Neural cell (in vitro differentiated cells): ENCODE data around the gene BCKDK. TPM values are rescaled to one million over a fixed set of nuclear protein-coding genes. Genes with fewer than 3 reads are reported as not detected.

ENCODE experiments used
- H2AFZ ChIP-seq: fragments of 200-600, 300-800 bp; sonication (generic), shearing (Covaris generic); 2 replicates; pipeline ENCODE4 v1.6.0; 2014; ENCODE audit warnings: low read depth, mild to moderate bottlenecking, antibody characterized with exemption, low read length, moderate library complexity
- H3F3A ChIP-seq: fragments of 200-600 bp; shearing (Covaris generic); 2 replicates; pipeline ENCODE4 v1.6.1; 2016; ENCODE audit warnings: mild to moderate bottlenecking, moderate library complexity, mixed read lengths, antibody characterized with exemption, low read length; ENCODE audit not compliant: insufficient read depth, poor library complexity, severe bottlenecking
- H3K27ac ChIP-seq: fragments of 200-600, 300-800 bp; sonication (generic), shearing (Covaris generic); 2 replicates; pipeline ENCODE4 v1.5.1; 2014; ENCODE audit warnings: mild to moderate bottlenecking, low read length, moderate library complexity
- H3K27me3 ChIP-seq: fragments of 300-800, 200-600 bp; sonication (generic), shearing (Covaris generic); 2 replicates; pipeline ENCODE4 v1.6.0; 2014; ENCODE audit warnings: mild to moderate bottlenecking, low read depth, low read length, moderate library complexity; ENCODE audit not compliant: insufficient read depth
- H3K36me3 ChIP-seq: fragments of 300-800, 200-600 bp; sonication (generic), shearing (Covaris generic); 2 replicates; pipeline ENCODE4 v1.5.1; 2014; ENCODE audit warnings: mild to moderate bottlenecking, antibody characterized with exemption, low read length, moderate library complexity; ENCODE audit not compliant: insufficient read depth
- H3K4me2 ChIP-seq: fragments of 300-800, 200-600 bp; sonication (generic), shearing (Covaris generic); 2 replicates; pipeline ENCODE4 v1.6.0; 2014; ENCODE audit warnings: mild to moderate bottlenecking, low read length
- H3K4me3 ChIP-seq: fragments of 300-800, 200-600 bp; sonication (generic), shearing (Covaris generic); 2 replicates; pipeline ENCODE4 v1.5.1; 2014; ENCODE audit warnings: mild to moderate bottlenecking, low read length, moderate library complexity
- H3K79me2 ChIP-seq: fragments of 200-600 bp; shearing (Covaris generic); replicated peaks from 2 replicates; pipeline ENCODE4 v1.6.0; 2014; ENCODE audit warnings: mild to moderate bottlenecking, low read length, moderate library complexity; ENCODE audit not compliant: insufficient read depth
- H3K9ac ChIP-seq: fragments of 300-800, 200-600 bp; sonication (generic), shearing (Covaris generic); 2 replicates; pipeline ENCODE4 v1.6.1; 2016; ENCODE audit warnings: mild to moderate bottlenecking, low read length, mixed read lengths
- H3K9me2 ChIP-seq: fragments of 200-600 bp; shearing (Covaris generic); 2 replicates; pipeline ENCODE4 v1.6.1; 2016; ENCODE audit warnings: mild to moderate bottlenecking, low read length, mixed read lengths; ENCODE audit not compliant: insufficient read depth
- H3K9me3 ChIP-seq: fragments of 200-600, 300-800 bp; sonication (generic), shearing (Covaris generic); 2 replicates; pipeline ENCODE4 v1.6.1; 2016; ENCODE audit warnings: mild to moderate bottlenecking, mixed run types, low read length, moderate library complexity, mixed read lengths
- H4K20me1 ChIP-seq: fragments of 200-600 bp; shearing (Covaris generic); 2 replicates; pipeline ENCODE4 v1.6.1; 2016; ENCODE audit warnings: mild to moderate bottlenecking, mixed run types; ENCODE audit not compliant: insufficient read depth
- EP300 ChIP-seq: fragments of 450-650 bp; conservative IDR thresholded peaks from 2 replicates; pipeline ENCODE4 v1.6.1; 2014; ENCODE audit warnings: antibody characterized with exemption, mild to moderate bottlenecking, moderate library complexity; ENCODE audit not compliant: poor library complexity, severe bottlenecking
- EZH2 ChIP-seq: fragments of 200-600, 300-800 bp; shearing (Covaris generic), sonication (generic); IDR thresholded peaks from 2 replicates; pipeline ENCODE4 v1.6.1; 2014; ENCODE audit warnings: antibody characterized with exemption, low read length, borderline replicate concordance, mild to moderate bottlenecking; ENCODE audit not compliant: insufficient read depth, poor library complexity, severe bottlenecking
- MXI1 ChIP-seq: fragments of 450-650 bp; conservative IDR thresholded peaks from 2 replicates; pipeline ENCODE4 v1.6.1; 2014; ENCODE audit warnings: antibody characterized with exemption, mild to moderate bottlenecking; ENCODE audit not compliant: poor library complexity, severe bottlenecking
- POLR2AphosphoS5 ChIP-seq: IDR thresholded peaks from 2 replicates; pipeline ENCODE4 v1.6.1; 2012
- RAD21 ChIP-seq: fragments of 450-650 bp; conservative IDR thresholded peaks from 2 replicates; pipeline ENCODE4 v1.6.1; 2014; ENCODE audit warnings: antibody characterized with exemption, mild to moderate bottlenecking, moderate library complexity
- REST ChIP-seq: IDR thresholded peaks from 2 replicates; pipeline ENCODE4 v1.6.1; 2012; ENCODE audit warnings: borderline replicate concordance
- SMC3 ChIP-seq: fragments of 450-650 bp; conservative IDR thresholded peaks from 2 replicates; pipeline ENCODE4 v1.6.1; 2014; ENCODE audit warnings: antibody characterized with exemption, mild to moderate bottlenecking, moderate library complexity; ENCODE audit not compliant: poor library complexity
- TAF1 ChIP-seq: IDR thresholded peaks from 2 replicates; pipeline ENCODE4 v1.6.1; 2012; ENCODE audit warnings: low read depth
- polyA plus RNA-seq: library from polyadenylated mRNA; depleted of rRNA; stranded (reverse); fragments of >200 nt; gene quantifications from 2 replicates; pipeline ENCODE4 v1.2.3, GENCODE V29; 2014
- TF ChIP-seq, protein P1 (sequence below): fragments of 450-650 bp; IDR thresholded peaks from 2 replicates; pipeline ENCODE4 v1.5.1; 2014; ENCODE audit warnings: antibody characterized with exemption, mild to moderate bottlenecking, moderate library complexity; ENCODE audit not compliant: poor library complexity, severe bottlenecking

BCKDK gene
- polyA plus RNA-seq, 1 donor from 2014 or later, result 26.8 TPM

GRCh38 chr16:31080756-31081419 is 27.3 kb upstream of the BCKDK start:
- Histone ChIP-seq H3K27ac (no peak overlapping the region), H3K79me2 (peaks cover 7% of the 10 kb centered on the region), H3K9ac (no peak overlapping the region), H3K36me3 (peaks cover 11% of the 10 kb centered on the region), H3K9me3 (no peaks in the 10 kb centered on the region), H3K4me3 (no peak overlapping the region), H3F3A (no peaks in the 10 kb centered on the region), H3K9me2 (no peaks in the 10 kb centered on the region), H3K27me3 (no peaks in the 10 kb centered on the region), H2AFZ (no peak overlapping the region), H4K20me1 (no peaks in the 10 kb centered on the region), H3K4me2 (no peak overlapping the region)
- TF ChIP-seq TAF1, result no peak
- TF ChIP-seq POLR2AphosphoS5, result no peak
- no peak for TF ChIP-seq EZH2
- no peak for TF ChIP-seq SMC3
- TF ChIP-seq, protein P1, sequence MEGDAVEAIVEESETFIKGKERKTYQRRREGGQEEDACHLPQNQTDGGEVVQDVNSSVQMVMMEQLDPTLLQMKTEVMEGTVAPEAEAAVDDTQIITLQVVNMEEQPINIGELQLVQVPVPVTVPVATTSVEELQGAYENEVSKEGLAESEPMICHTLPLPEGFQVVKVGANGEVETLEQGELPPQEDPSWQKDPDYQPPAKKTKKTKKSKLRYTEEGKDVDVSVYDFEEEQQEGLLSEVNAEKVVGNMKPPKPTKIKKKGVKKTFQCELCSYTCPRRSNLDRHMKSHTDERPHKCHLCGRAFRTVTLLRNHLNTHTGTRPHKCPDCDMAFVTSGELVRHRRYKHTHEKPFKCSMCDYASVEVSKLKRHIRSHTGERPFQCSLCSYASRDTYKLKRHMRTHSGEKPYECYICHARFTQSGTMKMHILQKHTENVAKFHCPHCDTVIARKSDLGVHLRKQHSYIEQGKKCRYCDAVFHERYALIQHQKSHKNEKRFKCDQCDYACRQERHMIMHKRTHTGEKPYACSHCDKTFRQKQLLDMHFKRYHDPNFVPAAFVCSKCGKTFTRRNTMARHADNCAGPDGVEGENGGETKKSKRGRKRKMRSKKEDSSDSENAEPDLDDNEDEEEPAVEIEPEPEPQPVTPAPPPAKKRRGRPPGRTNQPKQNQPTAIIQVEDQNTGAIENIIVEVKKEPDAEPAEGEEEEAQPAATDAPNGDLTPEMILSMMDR, result no peak
- TF ChIP-seq REST, result no peak
- no peak for TF ChIP-seq MXI1
- TF ChIP-seq EP300, result no peak
- no peak for TF ChIP-seq RAD21

DNA sequence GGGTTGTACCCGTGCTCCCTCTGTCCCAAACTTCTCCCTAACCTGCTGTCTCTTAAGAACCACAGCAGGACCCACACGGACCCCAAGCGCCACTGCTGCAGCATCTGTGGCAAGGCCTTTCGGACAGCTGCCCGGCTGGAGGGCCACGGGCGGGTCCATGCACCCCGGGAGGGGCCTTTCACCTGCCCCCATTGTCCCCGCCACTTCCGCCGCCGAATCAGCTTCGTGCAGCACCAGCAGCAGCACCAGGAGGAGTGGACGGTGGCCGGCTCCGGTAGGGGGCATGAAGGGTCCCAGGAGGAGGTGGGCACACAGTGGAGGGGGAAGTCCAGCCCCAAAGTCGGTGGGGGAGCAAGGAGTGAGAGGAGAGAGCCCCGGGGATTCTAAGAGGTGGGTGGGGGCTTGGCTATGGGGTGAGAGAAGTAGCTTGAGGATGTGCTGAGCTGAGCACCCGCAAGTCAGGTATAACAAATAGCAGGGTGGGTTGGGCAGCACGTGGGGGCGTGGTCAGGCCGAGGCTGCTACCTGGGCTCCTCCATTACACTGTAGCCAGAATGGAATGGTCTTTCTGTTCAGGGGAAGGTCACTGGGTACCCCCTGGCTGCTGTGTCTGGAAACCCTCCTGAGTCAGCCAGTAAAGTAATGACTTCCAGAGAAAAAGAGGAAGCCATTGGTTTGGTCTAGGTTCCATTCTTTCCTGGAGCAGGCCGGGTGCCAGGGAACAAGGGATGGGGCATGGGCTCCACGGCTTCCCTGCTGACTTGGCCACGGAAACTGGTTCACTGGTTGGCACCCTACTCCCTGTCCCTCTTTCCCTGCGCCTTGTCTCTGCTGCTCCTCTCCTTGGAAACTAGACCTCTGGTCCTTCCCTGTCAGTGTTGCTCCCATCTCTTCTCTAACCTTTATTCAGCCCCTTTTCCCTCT is 26.5 kb upstream of the BCKDK start:
- Histone ChIP-seq H4K20me1 (no peaks in the 10 kb centered on the region), H3F3A (no peaks in the 10 kb centered on the region), H3K9me3 (no peaks in the 10 kb centered on the region), H3K36me3 (peaks cover 11% of the 10 kb centered on the region), H3K27ac (no peak overlapping the region), H2AFZ (no peak overlapping the region), H3K79me2 (peaks cover 6% of the 10 kb centered on the region), H3K27me3 (no peaks in the 10 kb centered on the region), H3K9me2 (no peaks in the 10 kb centered on the region), H3K4me3 (no peak overlapping the region), H3K4me2 (no peak overlapping the region), H3K9ac (no peak overlapping the region)
- TF ChIP-seq TAF1 (no peak), SMC3 (no peak), RAD21 (no peak), POLR2AphosphoS5 (no peak), MXI1 (no peak), REST (no peak), EZH2 (no peak), EP300 (no peak)
- TF ChIP-seq, protein P1, result no peak
